Osteocyte (in vitro differentiated cells): ENCODE data around the gene TAX1BP3. TPM values are rescaled to one million over a fixed set of nuclear protein-coding genes. Genes with fewer than 3 reads are reported as not detected.

Experiments used
- DNase-seq: peaks from one replicate; pipeline ENCODE4 v3.0.0; 2021; ENCODE audit warnings: mixed read lengths; ENCODE audit not compliant: unreplicated experiment; ENCODE audit errors: extremely low spot score
- H3K27ac Mint-ChIP-seq: one replicate; pipeline ENCODE4 v1.8.0; 2021; ENCODE audit warnings: mild to moderate bottlenecking, mixed read lengths; ENCODE audit not compliant: unreplicated experiment
- H3K27me3 Mint-ChIP-seq: one replicate; pipeline ENCODE4 v1.8.0; 2021; ENCODE audit warnings: mixed read lengths; ENCODE audit not compliant: unreplicated experiment
- H3K36me3 Mint-ChIP-seq: one replicate; pipeline ENCODE4 v1.8.0; 2021; ENCODE audit warnings: mixed read lengths; ENCODE audit not compliant: unreplicated experiment
- H3K4me1 Mint-ChIP-seq: one replicate; pipeline ENCODE4 v1.8.0; 2021; ENCODE audit warnings: mixed read lengths; ENCODE audit not compliant: unreplicated experiment
- H3K4me3 Mint-ChIP-seq: one replicate; pipeline ENCODE4 v1.8.0; 2021; ENCODE audit warnings: mild to moderate bottlenecking, moderate library complexity, mixed read lengths; ENCODE audit not compliant: unreplicated experiment
- H3K9me3 Mint-ChIP-seq: one replicate; pipeline ENCODE4 v1.8.0; 2021; ENCODE audit warnings: mixed read lengths; ENCODE audit not compliant: unreplicated experiment
- CTCF ChIP-seq: fragments of 200-600 bp; sonication (generic); IDR thresholded peaks from 2 replicates; pipeline ENCODE4 v1.5.0; 2021; ENCODE audit warnings: antibody characterized with exemption, mild to moderate bottlenecking, moderate library complexity
- total RNA-seq: library from RNA; stranded (reverse); gene quantifications from 2 replicates; pipeline ENCODE4 v1.2.1, GENCODE V29; 2021

Gene TAX1BP3
- total RNA-seq, 1 donor from 2014 or later = 149 TPM

- Mint-ChIP-seq H3K9me3 (no peaks in the 10 kb centered on the region), H3K27ac (no peak overlapping the region), H3K4me3 (no peak overlapping the region), H3K4me1 (no peaks in the 10 kb centered on the region), H3K27me3 (no peaks in the 10 kb centered on the region), H3K36me3 (peaks cover 33% of the 10 kb centered on the region)
- DNase-seq = no peak
- TF ChIP-seq CTCF = no peak
Measured at GRCh38 chr17:3626831-3627768, 41.3 kb downstream of the TAX1BP3 start.

GRCh38 chr17:3622977-3623594, 45.3 kb downstream of the TAX1BP3 start:
- Mint-ChIP-seq H3K4me3 (no peak overlapping the region), H3K27me3 (no peaks in the 10 kb centered on the region), H3K4me1 (no peaks in the 10 kb centered on the region), H3K9me3 (no peaks in the 10 kb centered on the region), H3K27ac (no peak overlapping the region), H3K36me3 (peaks cover 39% of the 10 kb centered on the region)
- DNase-seq = no peak
- no peak for TF ChIP-seq CTCF

GRCh38 chr17:3621146-3621720, 47.1 kb downstream of the TAX1BP3 start:
- TF ChIP-seq CTCF = no peak
- no peak overlapping the region for H3K4me3 Mint-ChIP-seq
- H3K27ac Mint-ChIP-seq = no peak overlapping the region
- H3K9me3 Mint-ChIP-seq = no peaks in the 10 kb centered on the region
- no peak for DNase-seq
- H3K4me1 Mint-ChIP-seq = no peaks in the 10 kb centered on the region
- no peaks in the 10 kb centered on the region for H3K27me3 Mint-ChIP-seq
- peaks cover 42% of the 10 kb centered on the region for H3K36me3 Mint-ChIP-seq

- H3K27ac Mint-ChIP-seq = no peak overlapping the region
- H3K4me1 Mint-ChIP-seq = no peaks in the 10 kb centered on the region
- no peaks in the 10 kb centered on the region for H3K27me3 Mint-ChIP-seq
- no peaks in the 10 kb centered on the region for H3K9me3 Mint-ChIP-seq
- H3K4me3 Mint-ChIP-seq = no peak overlapping the region
- no peak for DNase-seq
- peaks cover 44% of the 10 kb centered on the region for H3K36me3 Mint-ChIP-seq
- no peak for TF ChIP-seq CTCF
Measured at GRCh38 chr17:3615160-3615870, 53.1 kb downstream of the TAX1BP3 start.
